ENCODE data around the gene ZNF629. TPM values are rescaled to one million over a fixed set of nuclear protein-coding genes. Genes with fewer than 3 reads are reported as not detected.

Gene ZNF629
- total and polyA plus RNA-seq, 2 donors (not counting 1 experiment from before 2014, with no cell fraction given) = 1.2 to 6.9 TPM

DNA sequence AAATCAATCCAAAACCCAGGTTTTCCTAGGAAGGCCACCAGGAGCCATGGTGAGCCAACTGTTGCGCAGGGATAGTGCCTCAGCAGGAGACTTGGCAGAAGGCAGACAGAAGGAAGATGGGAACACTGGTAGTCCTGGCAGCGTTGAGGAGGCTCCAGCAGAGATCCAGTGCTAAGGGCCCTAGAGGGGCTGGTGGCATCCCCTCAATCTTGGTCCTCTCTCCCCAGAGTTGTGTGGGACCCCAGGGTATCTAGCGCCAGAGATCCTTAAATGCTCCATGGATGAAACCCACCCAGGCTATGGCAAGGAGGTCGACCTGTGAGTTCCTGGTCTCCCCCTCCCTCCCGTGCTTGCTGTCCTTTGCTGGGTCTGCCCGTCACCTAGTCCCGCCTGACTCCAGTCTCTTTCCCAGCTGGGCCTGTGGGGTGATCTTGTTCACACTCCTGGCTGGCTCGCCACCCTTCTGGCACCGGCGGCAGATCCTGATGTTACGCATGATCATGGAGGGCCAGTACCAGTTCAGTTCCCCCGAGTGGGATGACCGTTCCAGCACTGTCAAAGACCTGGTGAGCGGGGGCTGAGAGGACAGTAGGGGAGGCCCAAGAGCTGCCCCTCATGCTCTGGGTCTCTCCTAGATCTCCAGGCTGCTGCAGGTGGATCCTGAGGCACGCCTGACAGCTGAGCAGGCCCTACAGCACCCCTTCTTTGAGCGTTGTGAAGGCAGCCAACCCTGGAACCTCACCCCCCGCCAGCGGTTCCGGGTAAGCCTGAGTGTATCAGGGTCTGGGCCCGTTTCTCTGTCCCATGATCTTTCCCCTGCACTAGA is 30.8 kb downstream of the ZNF629 start:
- CTCF ChIA-PET = no interaction called here
- DNase-seq = no peak
- H3K4me3 Mint-ChIP-seq = no peak overlapping the region

DNA sequence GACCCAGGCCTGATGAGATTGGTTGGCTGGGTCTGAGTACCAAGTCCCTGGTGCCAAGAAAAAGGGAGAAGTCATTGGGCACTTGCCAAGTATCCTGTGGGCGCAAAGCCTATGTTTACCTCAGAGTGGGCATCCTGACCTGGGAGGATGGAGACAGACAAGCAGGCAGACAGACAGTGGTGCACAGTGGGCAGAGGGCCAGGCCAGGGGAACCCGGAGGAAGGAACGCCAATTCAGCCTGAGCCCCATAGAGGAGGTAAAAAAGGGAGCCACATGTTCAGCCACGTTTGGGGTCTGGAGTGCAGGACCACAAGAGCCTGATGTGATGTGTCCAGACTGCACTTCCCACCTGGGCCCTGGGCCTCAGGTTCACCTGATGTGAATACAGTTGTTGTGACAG is 33.4 kb downstream of the ZNF629 start:
- TF ChIP-seq, protein P1, sequence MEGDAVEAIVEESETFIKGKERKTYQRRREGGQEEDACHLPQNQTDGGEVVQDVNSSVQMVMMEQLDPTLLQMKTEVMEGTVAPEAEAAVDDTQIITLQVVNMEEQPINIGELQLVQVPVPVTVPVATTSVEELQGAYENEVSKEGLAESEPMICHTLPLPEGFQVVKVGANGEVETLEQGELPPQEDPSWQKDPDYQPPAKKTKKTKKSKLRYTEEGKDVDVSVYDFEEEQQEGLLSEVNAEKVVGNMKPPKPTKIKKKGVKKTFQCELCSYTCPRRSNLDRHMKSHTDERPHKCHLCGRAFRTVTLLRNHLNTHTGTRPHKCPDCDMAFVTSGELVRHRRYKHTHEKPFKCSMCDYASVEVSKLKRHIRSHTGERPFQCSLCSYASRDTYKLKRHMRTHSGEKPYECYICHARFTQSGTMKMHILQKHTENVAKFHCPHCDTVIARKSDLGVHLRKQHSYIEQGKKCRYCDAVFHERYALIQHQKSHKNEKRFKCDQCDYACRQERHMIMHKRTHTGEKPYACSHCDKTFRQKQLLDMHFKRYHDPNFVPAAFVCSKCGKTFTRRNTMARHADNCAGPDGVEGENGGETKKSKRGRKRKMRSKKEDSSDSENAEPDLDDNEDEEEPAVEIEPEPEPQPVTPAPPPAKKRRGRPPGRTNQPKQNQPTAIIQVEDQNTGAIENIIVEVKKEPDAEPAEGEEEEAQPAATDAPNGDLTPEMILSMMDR (IDR thresholded peaks at IDR 0.05) = no peak
- no peak for TF ChIP-seq EZH2 (IDR thresholded peaks at IDR 0.05; ENCODE audit: borderline replicate concordance, insufficient read depth, low read depth, low read length, poor library complexity, severe bottlenecking)
- peaks cover under 1% of the 10 kb centered on the region in 2 donors for H3K4me1 ChIP-seq (ENCODE audit: control insufficient read depth in 2 of 2, insufficient read depth in 2 of 2, low read length in 2 of 2)
- H4K20me1 ChIP-seq (ENCODE audit: control insufficient read depth, insufficient read depth, low read length, poor library complexity, severe bottlenecking) = no peaks in the 10 kb centered on the region
- WGBS (ENCODE audit: insufficient coverage) = 91% methylated on average over 4 of the region's 4 CpGs
- H3K27ac Mint-ChIP-seq = no peak overlapping the region
- peaks cover 7% of the 10 kb centered on the region for H3K4me1 Mint-ChIP-seq
- no peak overlapping the region for H3K9ac ChIP-seq (ENCODE audit: low read length)
- no peak overlapping the region for H3K4me3 Mint-ChIP-seq
- DNase-seq = no peak
- no peaks in the 10 kb centered on the region for H3K27me3 Mint-ChIP-seq
- CTCF ChIA-PET = no interaction called here
- no peak overlapping the region for H2AFZ ChIP-seq (ENCODE audit: insufficient read depth, low read depth, low read length, poor library complexity, severe bottlenecking)
- H3K9me3 ChIP-seq (ENCODE audit: control extremely low read depth in 1 of 3, control insufficient read depth in 2 of 3, insufficient read depth in 1 of 3, low read length in 2 of 3) = no peaks in the 10 kb centered on the region
- no peak overlapping the region for H3K27ac ChIP-seq (ENCODE audit: low read length in 2 of 2)
- ATAC-seq (ENCODE audit: low read depth) = no peak
- H3K4me3 ChIP-seq (ENCODE audit: control extremely low read depth in 1 of 5, extremely low read depth in 1 of 5, insufficient read depth in 1 of 5, low read depth in 2 of 5, low read length in 4 of 5) = no peak overlapping the region
- H3K36me3 ChIP-seq (replicated peaks in 1 of 2; ENCODE audit: control extremely low read depth in 1 of 2, control insufficient read depth in 1 of 2, extremely low read depth in 1 of 2, insufficient read depth in 2 of 2, low read length in 1 of 2) = peaks cover 0 to 40% of the 10 kb centered on the region in 2 experiments
- intact Hi-C loops (cut with micrococcal nuclease) = no loop called here
- H3K27me3 ChIP-seq (replicated peaks in 1 of 4; ENCODE audit: control extremely low read depth in 1 of 4, control insufficient read depth in 3 of 4, insufficient read depth in 4 of 4, low read length in 3 of 4) = no peaks in the 10 kb centered on the region
- POLR2A ChIA-PET = no interaction called here
- no peaks in the 10 kb centered on the region for H3K9me3 Mint-ChIP-seq (ENCODE audit: insufficient read depth)
- H3K4me2 ChIP-seq (replicated peaks; ENCODE audit: low read depth, low read length, poor library complexity, severe bottlenecking) = no peak overlapping the region
- peaks cover 9% of the 10 kb centered on the region for H3K79me2 ChIP-seq (ENCODE audit: control insufficient read depth, insufficient read depth, low read length)

More for the DNA sequence above, 30.8 kb downstream of the ZNF629 start:
- no peak for ATAC-seq (ENCODE audit: low read depth)
- Histone ChIP-seq H3K4me2 (replicated peaks; ENCODE audit: low read depth, low read length, poor library complexity, severe bottlenecking) (no peak overlapping the region), H3K36me3 (replicated peaks in 1 of 2; ENCODE audit: control extremely low read depth in 1 of 2, control insufficient read depth in 1 of 2, extremely low read depth in 1 of 2, insufficient read depth in 2 of 2, low read length in 1 of 2) (peaks cover 0 to 38% of the 10 kb centered on the region in 2 experiments), H3K4me3 (ENCODE audit: control extremely low read depth in 1 of 5, extremely low read depth in 1 of 5, insufficient read depth in 1 of 5, low read depth in 2 of 5, low read length in 4 of 5) (no peak overlapping the region), H4K20me1 (ENCODE audit: control insufficient read depth, insufficient read depth, low read length, poor library complexity, severe bottlenecking) (no peaks in the 10 kb centered on the region), H3K9ac (ENCODE audit: low read length) (no peak overlapping the region), H3K27me3 (replicated peaks in 1 of 4; ENCODE audit: control extremely low read depth in 1 of 4, control insufficient read depth in 3 of 4, insufficient read depth in 4 of 4, low read length in 3 of 4) (no peaks in the 10 kb centered on the region), H3K4me1 (ENCODE audit: control insufficient read depth in 2 of 2, insufficient read depth in 2 of 2, low read length in 2 of 2) (peaks cover 12 to 22% of the 10 kb centered on the region in 2 donors), H3K27ac (ENCODE audit: low read length in 2 of 2) (no peak overlapping the region), H3K79me2 (ENCODE audit: control insufficient read depth, insufficient read depth, low read length) (peaks cover 3% of the 10 kb centered on the region), H3K9me3 (ENCODE audit: control extremely low read depth in 1 of 3, control insufficient read depth in 2 of 3, insufficient read depth in 1 of 3, low read length in 2 of 3) (no peaks in the 10 kb centered on the region), H2AFZ (ENCODE audit: insufficient read depth, low read depth, low read length, poor library complexity, severe bottlenecking) (no peak overlapping the region)
- Mint-ChIP-seq H3K4me1 (peaks cover 14% of the 10 kb centered on the region), H3K9me3 (ENCODE audit: insufficient read depth) (no peaks in the 10 kb centered on the region), H3K27me3 (no peaks in the 10 kb centered on the region), H3K27ac (no peak overlapping the region)
- POLR2A ChIA-PET = interaction anchor here (1.0 kb wide), 1 partner anchor 8 kb away, joined by 3 read pairs; the partner anchor contains the start of gene PHKG2
- TF ChIP-seq, protein P1 (IDR thresholded peaks at IDR 0.05) = no peak
- TF ChIP-seq EZH2 (IDR thresholded peaks at IDR 0.05; ENCODE audit: borderline replicate concordance, insufficient read depth, low read depth, low read length, poor library complexity, severe bottlenecking) = no peak
- 98% methylated on average over 20 of the region's 20 CpGs for WGBS (ENCODE audit: insufficient coverage)
- intact Hi-C loops (cut with micrococcal nuclease) = no loop called here

Measured in B cell (primary cell).